ENCODE measurements around the gene PITRM1.

Gene PITRM1

GRCh38 chr10:3163879-3164278 is 8.7 kb downstream of the PITRM1 start:
- Histone ChIP-seq H3K4me3 (ENCODE audit: low read depth in 1 of 2, low read length in 2 of 2) (no peak overlapping the region), H3K4me1 (ENCODE audit: control insufficient read depth in 1 of 2, insufficient read depth in 2 of 2, low read length in 2 of 2) (no peaks in the 10 kb centered on the region), H3K27ac (ENCODE audit: low read length) (no peak overlapping the region), H3K27me3 (ENCODE audit: low read depth, low read length) (no peaks in the 10 kb centered on the region), H3K36me3 (ENCODE audit: control insufficient read depth in 1 of 2, insufficient read depth in 2 of 2, low read length in 2 of 2) (peaks cover 69 to 95% of the 10 kb centered on the region in 2 donors), H3K9me3 (ENCODE audit: control insufficient read depth in 1 of 2, low read length in 2 of 2) (no peaks in the 10 kb centered on the region)

- H3K36me3 ChIP-seq (ENCODE audit: control insufficient read depth in 1 of 2, insufficient read depth in 2 of 2, low read length in 2 of 2), result peaks cover 72 to 96% of the 10 kb centered on the region in 2 donors
- no peaks in the 10 kb centered on the region for H3K4me1 ChIP-seq (ENCODE audit: control insufficient read depth in 1 of 2, insufficient read depth in 2 of 2, low read length in 2 of 2)
- no peaks in the 10 kb centered on the region for H3K9me3 ChIP-seq (ENCODE audit: control insufficient read depth in 1 of 2, low read length in 2 of 2)
- no peak overlapping the region for H3K27ac ChIP-seq (ENCODE audit: low read length)
- H3K27me3 ChIP-seq (ENCODE audit: low read depth, low read length), result no peaks in the 10 kb centered on the region
- no peak overlapping the region for H3K4me3 ChIP-seq (ENCODE audit: low read depth in 1 of 2, low read length in 2 of 2)
Measured at GRCh38 chr10:3162533-3162932, 10.0 kb downstream of the PITRM1 start.

- H3K27ac ChIP-seq (ENCODE audit: low read length), result no peak overlapping the region
- no peaks in the 10 kb centered on the region for H3K9me3 ChIP-seq (ENCODE audit: control insufficient read depth in 1 of 2, low read length in 2 of 2)
- H3K27me3 ChIP-seq (ENCODE audit: low read depth, low read length), result no peaks in the 10 kb centered on the region
- H3K4me3 ChIP-seq (ENCODE audit: low read depth in 1 of 2, low read length in 2 of 2), result no peak overlapping the region
- H3K36me3 ChIP-seq (ENCODE audit: control insufficient read depth in 1 of 2, insufficient read depth in 2 of 2, low read length in 2 of 2), result peaks cover 73 to 88% of the 10 kb centered on the region in 2 donors
- H3K4me1 ChIP-seq (ENCODE audit: control insufficient read depth in 1 of 2, insufficient read depth in 2 of 2, low read length in 2 of 2), result no peaks in the 10 kb centered on the region
Measured at GRCh38 chr10:3159152-3159551, 13.4 kb downstream of the PITRM1 start.

GRCh38 chr10:3154666-3155065 is 17.9 kb downstream of the PITRM1 start:
- Histone ChIP-seq H3K27ac (ENCODE audit: low read length) (no peak overlapping the region), H3K4me1 (ENCODE audit: control insufficient read depth in 1 of 2, insufficient read depth in 2 of 2, low read length in 2 of 2) (no peaks in the 10 kb centered on the region), H3K9me3 (ENCODE audit: control insufficient read depth in 1 of 2, low read length in 2 of 2) (no peaks in the 10 kb centered on the region), H3K4me3 (ENCODE audit: low read depth in 1 of 2, low read length in 2 of 2) (no peak overlapping the region), H3K36me3 (ENCODE audit: control insufficient read depth in 1 of 2, insufficient read depth in 2 of 2, low read length in 2 of 2) (peaks cover 82 to 88% of the 10 kb centered on the region in 2 donors), H3K27me3 (ENCODE audit: low read depth, low read length) (no peaks in the 10 kb centered on the region)

GRCh38 chr10:3152566-3152935 is 20.0 kb downstream of the PITRM1 start:
- peaks cover 88% of the 10 kb centered on the region in 2 donors for H3K36me3 ChIP-seq (ENCODE audit: control insufficient read depth in 1 of 2, insufficient read depth in 2 of 2, low read length in 2 of 2)
- H3K27me3 ChIP-seq (ENCODE audit: low read depth, low read length), result no peaks in the 10 kb centered on the region
- no peaks in the 10 kb centered on the region for H3K4me1 ChIP-seq (ENCODE audit: control insufficient read depth in 1 of 2, insufficient read depth in 2 of 2, low read length in 2 of 2)
- no peak overlapping the region for H3K27ac ChIP-seq (ENCODE audit: low read length)
- no peaks in the 10 kb centered on the region for H3K9me3 ChIP-seq (ENCODE audit: control insufficient read depth in 1 of 2, low read length in 2 of 2)
- H3K4me3 ChIP-seq (ENCODE audit: low read depth in 1 of 2, low read length in 2 of 2), result no peak overlapping the region

GRCh38 chr10:3151889-3152565 is 20.6 kb downstream of the PITRM1 start:
- no peaks in the 10 kb centered on the region for H3K27me3 ChIP-seq (ENCODE audit: low read depth, low read length)
- no peaks in the 10 kb centered on the region for H3K9me3 ChIP-seq (ENCODE audit: control insufficient read depth in 1 of 2, low read length in 2 of 2)
- no peak overlapping the region for H3K27ac ChIP-seq (ENCODE audit: low read length)
- no peak overlapping the region for H3K4me3 ChIP-seq (ENCODE audit: low read depth in 1 of 2, low read length in 2 of 2)
- H3K36me3 ChIP-seq (ENCODE audit: control insufficient read depth in 1 of 2, insufficient read depth in 2 of 2, low read length in 2 of 2), result peaks cover 86 to 88% of the 10 kb centered on the region in 2 donors
- H3K4me1 ChIP-seq (ENCODE audit: control insufficient read depth in 1 of 2, insufficient read depth in 2 of 2, low read length in 2 of 2), result no peaks in the 10 kb centered on the region

- H3K4me3 ChIP-seq (ENCODE audit: low read depth in 1 of 2, low read length in 2 of 2), result no peak overlapping the region
- no peak overlapping the region for H3K27ac ChIP-seq (ENCODE audit: low read length)
- H3K27me3 ChIP-seq (ENCODE audit: low read depth, low read length), result no peaks in the 10 kb centered on the region
- no peaks in the 10 kb centered on the region for H3K9me3 ChIP-seq (ENCODE audit: control insufficient read depth in 1 of 2, low read length in 2 of 2)
- no peaks in the 10 kb centered on the region for H3K4me1 ChIP-seq (ENCODE audit: control insufficient read depth in 1 of 2, insufficient read depth in 2 of 2, low read length in 2 of 2)
- peaks cover 84 to 94% of the 10 kb centered on the region in 2 donors for H3K36me3 ChIP-seq (ENCODE audit: control insufficient read depth in 1 of 2, insufficient read depth in 2 of 2, low read length in 2 of 2)
Measured at GRCh38 chr10:3150961-3151360, 21.6 kb downstream of the PITRM1 start.

- Histone ChIP-seq H3K4me1 (ENCODE audit: control insufficient read depth in 1 of 2, insufficient read depth in 2 of 2, low read length in 2 of 2) (no peaks in the 10 kb centered on the region), H3K27me3 (ENCODE audit: low read depth, low read length) (no peaks in the 10 kb centered on the region), H3K27ac (ENCODE audit: low read length) (no peak overlapping the region), H3K9me3 (ENCODE audit: control insufficient read depth in 1 of 2, low read length in 2 of 2) (no peaks in the 10 kb centered on the region), H3K36me3 (ENCODE audit: control insufficient read depth in 1 of 2, insufficient read depth in 2 of 2, low read length in 2 of 2) (peaks cover 84 to 95% of the 10 kb centered on the region in 2 donors), H3K4me3 (ENCODE audit: low read depth in 1 of 2, low read length in 2 of 2) (no peak overlapping the region)
Measured at GRCh38 chr10:3150366-3150765, 22.2 kb downstream of the PITRM1 start.

- Histone ChIP-seq H3K36me3 (ENCODE audit: control insufficient read depth in 1 of 2, insufficient read depth in 2 of 2, low read length in 2 of 2) (peaks cover 84 to 95% of the 10 kb centered on the region in 2 donors), H3K4me3 (ENCODE audit: low read depth in 1 of 2, low read length in 2 of 2) (no peak overlapping the region), H3K4me1 (ENCODE audit: control insufficient read depth in 1 of 2, insufficient read depth in 2 of 2, low read length in 2 of 2) (no peaks in the 10 kb centered on the region), H3K9me3 (ENCODE audit: control insufficient read depth in 1 of 2, low read length in 2 of 2) (no peaks in the 10 kb centered on the region), H3K27me3 (ENCODE audit: low read depth, low read length) (no peaks in the 10 kb centered on the region), H3K27ac (ENCODE audit: low read length) (no peak overlapping the region)
Measured at GRCh38 chr10:3149918-3150317, 22.7 kb downstream of the PITRM1 start.

- Histone ChIP-seq H3K9me3 (ENCODE audit: control insufficient read depth in 1 of 2, low read length in 2 of 2) (no peaks in the 10 kb centered on the region), H3K4me1 (ENCODE audit: control insufficient read depth in 1 of 2, insufficient read depth in 2 of 2, low read length in 2 of 2) (no peaks in the 10 kb centered on the region), H3K36me3 (ENCODE audit: control insufficient read depth in 1 of 2, insufficient read depth in 2 of 2, low read length in 2 of 2) (peaks cover 79 to 93% of the 10 kb centered on the region in 2 donors)
Measured at GRCh38 chr10:3148994-3149393, 23.6 kb downstream of the PITRM1 start.

GRCh38 chr10:3148041-3148440 is 24.5 kb downstream of the PITRM1 start:
- Histone ChIP-seq H3K27me3 (ENCODE audit: low read depth, low read length) (no peaks in the 10 kb centered on the region), H3K4me3 (ENCODE audit: low read depth in 1 of 2, low read length in 2 of 2) (no peak overlapping the region), H3K4me1 (ENCODE audit: control insufficient read depth in 1 of 2, insufficient read depth in 2 of 2, low read length in 2 of 2) (no peaks in the 10 kb centered on the region), H3K27ac (ENCODE audit: low read length) (no peak overlapping the region), H3K9me3 (ENCODE audit: control insufficient read depth in 1 of 2, low read length in 2 of 2) (no peaks in the 10 kb centered on the region), H3K36me3 (ENCODE audit: control insufficient read depth in 1 of 2, insufficient read depth in 2 of 2, low read length in 2 of 2) (peaks cover 80 to 94% of the 10 kb centered on the region in 2 donors)

More at GRCh38 chr10:3148994-3149393, 23.6 kb downstream of the PITRM1 start:
- no peak overlapping the region for H3K27ac ChIP-seq (ENCODE audit: low read length)
- no peaks in the 10 kb centered on the region for H3K27me3 ChIP-seq (ENCODE audit: low read depth, low read length)
- H3K4me3 ChIP-seq (ENCODE audit: low read depth in 1 of 2, low read length in 2 of 2), result no peak overlapping the region
